Measurements from ENCODE around the gene LMNTD2. TPM values are rescaled to one million over a fixed set of nuclear protein-coding genes. Genes with fewer than 3 reads are reported as not detected.

The LMNTD2 gene
- total RNA-seq, 2 donors from 2014 or later: 3.8 to 6.0 TPM

GRCh38 chr11:504994-505344, 55.6 kb downstream of the LMNTD2 start:
- Mint-ChIP-seq H3K4me3 (peak overlapping the region; percentile 86), H3K27ac (peak overlapping the region; percentile 97), H3K36me3 (ENCODE audit: low read depth) (no peaks in the 10 kb centered on the region), H3K27me3 (no peaks in the 10 kb centered on the region), H3K4me1 (peaks cover 16% of the 10 kb centered on the region)
- ATAC-seq: no peak
- no peak for DNase-seq
- H3K9me3 ChIP-seq (ENCODE audit: control insufficient read depth, low read length, poor library complexity, severe bottlenecking): no peaks in the 10 kb centered on the region

Other genes with a start within 250 kb of the LMNTD2 start
- gene IFITM1, start 246.7 kb downstream of the LMNTD2 start, total RNA-seq: 100 to 1,000 TPM; 344 to 363 TPM
- gene IFITM3, start 239.9 kb downstream of the LMNTD2 start, total RNA-seq: 10 to 100 TPM in 1 of 2 donors, 1 to 10 TPM in 1; 2.5 to 25.2 TPM
- gene B4GALNT4, start 191.2 kb downstream of the LMNTD2 start, total RNA-seq: 1 to 10 TPM; 6.0 to 8.6 TPM
- gene PKP3, start 166.5 kb downstream of the LMNTD2 start, total RNA-seq: not detected
- gene SIGIRR, start 145.7 kb downstream of the LMNTD2 start, total RNA-seq: 100 to 1,000 TPM; 353 to 409 TPM
- 100 to 1,000 TPM; 131 to 165 TPM for gene ANO9, start 118.7 kb downstream of the LMNTD2 start, total RNA-seq
- gene PTDSS2, start 110.5 kb downstream of the LMNTD2 start, total RNA-seq: 10 to 100 TPM; 21.8 to 24.5 TPM
- gene RNH1, start 53.5 kb downstream of the LMNTD2 start, total RNA-seq: 100 to 1,000 TPM; 108 to 127 TPM
- 10 to 100 TPM; 31.4 TPM for gene HRAS, start 25.2 kb downstream of the LMNTD2 start, total RNA-seq
- gene LRRC56, start 23.2 kb downstream of the LMNTD2 start, total RNA-seq: 1 to 10 TPM; 5.7 to 5.8 TPM
- gene RASSF7, start 232 bp upstream of the LMNTD2 start, total RNA-seq: 10 to 100 TPM; 24.6 to 29.4 TPM
- 10 to 100 TPM; 36.7 to 44.8 TPM for gene PHRF1, start 15.7 kb upstream of the LMNTD2 start, total RNA-seq
- 10 to 100 TPM; 40.3 to 44.0 TPM for gene IRF7, start 55.2 kb upstream of the LMNTD2 start, total RNA-seq
- not detected for gene CDHR5, start 64.2 kb upstream of the LMNTD2 start, total RNA-seq
- gene SCT, start 66.4 kb upstream of the LMNTD2 start, total RNA-seq: not detected
- under 1 TPM; 0.40 to 0.89 TPM for gene DRD4, start 76.5 kb upstream of the LMNTD2 start, total RNA-seq
- gene DEAF1, start 134.5 kb upstream of the LMNTD2 start, total RNA-seq: 10 to 100 TPM; 55.3 to 77.1 TPM
- 10 to 100 TPM; 20.8 to 21.3 TPM for gene TMEM80, start 135.1 kb upstream of the LMNTD2 start, total RNA-seq
- 10 to 100 TPM in 1 of 2 donors, 1 to 10 TPM in 1; 6.8 to 11.7 TPM for gene EPS8L2, start 145.5 kb upstream of the LMNTD2 start, total RNA-seq
- 100 to 1,000 TPM in 1 of 2 donors, 10 to 100 TPM in 1; 60.4 to 102 TPM for gene TALDO1, start 186.7 kb upstream of the LMNTD2 start, total RNA-seq
- gene GATD1, start 216.7 kb upstream of the LMNTD2 start, total RNA-seq: 10 to 100 TPM; 36.7 to 44.3 TPM
- gene CEND1, start 229.4 kb upstream of the LMNTD2 start, total RNA-seq: under 1 TPM in 1 of 2 donors, not detected in 1; 0.63 TPM
- 10 to 100 TPM; 16.4 to 20.3 TPM for gene SLC25A22, start 237.5 kb upstream of the LMNTD2 start, total RNA-seq
- gene PIDD1, start 244.5 kb upstream of the LMNTD2 start, total RNA-seq: 10 to 100 TPM; 26.8 to 29.7 TPM
- 1,000 to 10,000 TPM; 4,178 to 4,199 TPM for gene RPLP2, start 249.2 kb upstream of the LMNTD2 start, total RNA-seq